ENCODE results near the gene MYO1D.

- TF ChIP-seq, protein P1, sequence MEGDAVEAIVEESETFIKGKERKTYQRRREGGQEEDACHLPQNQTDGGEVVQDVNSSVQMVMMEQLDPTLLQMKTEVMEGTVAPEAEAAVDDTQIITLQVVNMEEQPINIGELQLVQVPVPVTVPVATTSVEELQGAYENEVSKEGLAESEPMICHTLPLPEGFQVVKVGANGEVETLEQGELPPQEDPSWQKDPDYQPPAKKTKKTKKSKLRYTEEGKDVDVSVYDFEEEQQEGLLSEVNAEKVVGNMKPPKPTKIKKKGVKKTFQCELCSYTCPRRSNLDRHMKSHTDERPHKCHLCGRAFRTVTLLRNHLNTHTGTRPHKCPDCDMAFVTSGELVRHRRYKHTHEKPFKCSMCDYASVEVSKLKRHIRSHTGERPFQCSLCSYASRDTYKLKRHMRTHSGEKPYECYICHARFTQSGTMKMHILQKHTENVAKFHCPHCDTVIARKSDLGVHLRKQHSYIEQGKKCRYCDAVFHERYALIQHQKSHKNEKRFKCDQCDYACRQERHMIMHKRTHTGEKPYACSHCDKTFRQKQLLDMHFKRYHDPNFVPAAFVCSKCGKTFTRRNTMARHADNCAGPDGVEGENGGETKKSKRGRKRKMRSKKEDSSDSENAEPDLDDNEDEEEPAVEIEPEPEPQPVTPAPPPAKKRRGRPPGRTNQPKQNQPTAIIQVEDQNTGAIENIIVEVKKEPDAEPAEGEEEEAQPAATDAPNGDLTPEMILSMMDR (IDR thresholded peaks at IDR 0.05) = no peak
- TF ChIP-seq POLR2A (IDR thresholded peaks at IDR 0.05) = no peak
Measured at GRCh38 chr17:32479074-32479617, 397.8 kb downstream of the MYO1D start.

Measured in body of pancreas (tissue), 4 donors.